NT2/D1 (cell line): ENCODE measurements around the gene CSNK1D.

Experiments
- SUZ12 ChIP-seq: IDR thresholded peaks from 2 replicates; pipeline ENCODE4 v1.6.1; 2011; ENCODE audit not compliant: insufficient read length, insufficient read depth; ENCODE audit errors: extremely low read depth
- ZNF274 ChIP-seq: IDR thresholded peaks from 2 replicates; pipeline ENCODE4 v1.6.1; 2011; ENCODE audit warnings: mild to moderate bottlenecking, low read depth, low read length

- TF ChIP-seq SUZ12: no peak
- TF ChIP-seq ZNF274: no peak
Measured at GRCh38 chr17:82278308-82278707, 4.8 kb upstream of the CSNK1D start.
